SK-N-MC (cell line): Measurements from ENCODE around the gene MAGEF1.

Experiments
- EZH2 ChIP-seq: fragments of 200-600 bp; sonication (generic); IDR thresholded peaks from one replicate; pipeline ENCODE4 v1.6.1; 2017; ENCODE audit warnings: antibody characterized with exemption
- POLR2AphosphoS5 ChIP-seq: IDR thresholded peaks from 2 replicates; pipeline ENCODE4 v1.6.1; 2012; ENCODE audit warnings: mild to moderate bottlenecking, low read depth, low read length, borderline replicate concordance

DNA sequence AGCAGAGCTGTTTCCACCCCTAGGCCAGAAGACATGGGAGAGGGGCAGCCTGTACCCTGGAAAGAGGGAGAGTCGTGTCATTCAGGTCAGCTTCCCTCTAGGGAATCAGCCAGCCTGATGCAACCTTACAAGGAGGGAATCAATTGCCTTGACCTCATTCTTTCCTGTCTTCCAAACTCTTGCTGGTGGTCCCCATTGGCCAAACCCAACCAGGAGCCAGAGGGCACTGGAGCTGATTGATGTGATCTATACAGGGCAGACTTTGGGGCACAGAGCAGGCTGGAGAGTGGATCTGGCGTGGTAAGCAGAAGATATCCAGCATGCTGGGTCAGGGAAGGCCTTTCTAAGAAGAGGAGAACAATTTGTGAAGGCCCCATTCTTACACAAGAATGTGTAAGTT lies 19.1 kb upstream of the MAGEF1 start:
- TF ChIP-seq POLR2AphosphoS5 (no peak), EZH2 (no peak)
